AG09319 (cell line): ENCODE measurements around the gene PLA1A.
"Not testable (repeated sequence)": the region's sequence is repeated elsewhere in the genome, so short reads cannot be mapped to it uniquely, and the experiment has no call there.

ENCODE experiments used
- DNase-seq: peaks from one replicate; pipeline ENCODE4 v3.0.0-alpha.2; 2010; ENCODE audit warnings: low read depth; ENCODE audit errors: extremely low read depth
- CTCF ChIP-seq: IDR thresholded peaks from 2 replicates; pipeline ENCODE4 v1.5.1; 2011; ENCODE audit warnings: low read depth, mild to moderate bottlenecking, inconsistent platforms, low read length, moderate library complexity

Gene PLA1A

GRCh38 chr3:119555929-119556328 is 41.8 kb upstream of the PLA1A start:
- TF ChIP-seq CTCF: no peak
- no peak for DNase-seq

GRCh38 chr3:119557192-119557876 is 40.4 kb upstream of the PLA1A start:
- TF ChIP-seq CTCF: no peak
- no peak for DNase-seq

- DNase-seq: no peak
- no peak for TF ChIP-seq CTCF
Measured at GRCh38 chr3:119557877-119558269, 39.8 kb upstream of the PLA1A start.

- no peak for DNase-seq
- TF ChIP-seq CTCF: no peak
Measured at GRCh38 chr3:119558626-119559317, 38.9 kb upstream of the PLA1A start.

GRCh38 chr3:119559441-119559963 is 38.2 kb upstream of the PLA1A start, which contains the start of gene CD80:
CD80 (minus strand) TSS chr3:119559614; CDS start chr3:119557728, 1,886 bp downstream.
- TF ChIP-seq CTCF: peak; percentile 46
- DNase-seq: peak; percentile 10

- DNase-seq: no peak
- no peak for TF ChIP-seq CTCF
Measured at GRCh38 chr3:119560160-119560559, 37.5 kb upstream of the PLA1A start.

GRCh38 chr3:119562307-119562961 is 35.3 kb upstream of the PLA1A start:
- no peak for TF ChIP-seq CTCF
- no peak for DNase-seq

- DNase-seq: not testable (repeated sequence)
Measured at GRCh38 chr3:119563334-119563733, 34.4 kb upstream of the PLA1A start.
